Gastrocnemius medialis (tissue), 4 donors: ENCODE results near the gene CEP83. TPM values are rescaled to one million over a fixed set of nuclear protein-coding genes. Genes with fewer than 3 reads are reported as not detected.
"Not testable (repeated sequence)": the region's sequence is repeated elsewhere in the genome, so short reads cannot be mapped to it uniquely, and the experiment has no call there.

ENCODE experiments used
- ATAC-seq, 2 donors: fragments of 150-250 bp; one replicate each; pipeline ENCODE4 v1.9.1; 2016
- DNase-seq, 2 donors: peaks; one replicate each; pipeline ENCODE4 v3.0.0-alpha.2; 2019
- H3K27ac ChIP-seq, 4 donors: fragments of 200-600 bp; sonication (generic); 1 replicate in 1 of 4; 2 replicates in 3 of 4; pipeline ENCODE4 v1.5.1; 2016 to 2018; ENCODE audit warnings: mild to moderate bottlenecking in 2 of 4, moderate library complexity in 1 of 4
- H3K27me3 ChIP-seq, 3 donors: fragments of 200-600 bp; sonication (generic) in 2 of 3; 1 replicate in 1 of 3; 2 replicates in 2 of 3; pipeline versions ENCODE4 v1.5.1 to v1.6.0; 2016 to 2019; ENCODE audit warnings: mild to moderate bottlenecking in 1 of 3, moderate library complexity in 1 of 3
- H3K36me3 ChIP-seq, 2 donors: fragments of 200-600 bp; sonication (generic) in 1 of 2; one replicate each; pipeline ENCODE4 v1.5.1; 2017 to 2018
- H3K4me1 ChIP-seq, 2 donors: fragments of 200-600 bp; sonication (generic) in 1 of 2; one replicate each; pipeline ENCODE4 v1.5.1; 2016 to 2017; ENCODE audit warnings: mild to moderate bottlenecking in 2 of 2
- H3K4me3 ChIP-seq, 4 donors: fragments of 200-600 bp; sonication (generic) in 3 of 4; 1 replicate in 1 of 4; 2 replicates in 3 of 4; pipeline ENCODE4 v1.5.1; 2016 to 2019; ENCODE audit warnings: mild to moderate bottlenecking in 2 of 4
- H3K9me3 ChIP-seq, 3 donors: fragments of 200-600 bp; sonication (generic) in 2 of 3; 1 replicate in 1 of 3; 2 replicates in 2 of 3; pipeline ENCODE4 v1.5.1; 2016 to 2019
- CTCF ChIP-seq, 5 experiments: fragments of 450-650 bp in 3 of 5; fragments of 200-600 bp in 2 of 5; sonication (generic) in 2 of 5; IDR thresholded peaks in 4 of 5; conservative IDR thresholded peaks in 1 of 5; 1 replicate in 4 of 5; 2 replicates in 1 of 5; pipeline ENCODE4 v1.5.1; 2016 to 2019; ENCODE audit warnings: antibody characterized with exemption in 5 of 5, mild to moderate bottlenecking in 3 of 5, moderate library complexity in 3 of 5
- POLR2A ChIP-seq, 2 donors: fragments of 450-650 bp; IDR thresholded peaks; one replicate each; pipeline ENCODE4 v1.6.1; 2017; ENCODE audit warnings: antibody characterized with exemption in 2 of 2, mild to moderate bottlenecking in 2 of 2, moderate library complexity in 2 of 2
- in situ Hi-C, 4 donors: fragments of 200-750 bp; cut with MboI; loops; one replicate each; pipeline versions ENCODE4 v1.15.0 to v1.8.0; 2017; ENCODE audit warnings: low sequenced_read_pairs in 4 of 4
- intact Hi-C: fragments of 100-400 bp; cut with DNase I; formaldehyde crosslinking; loops from one replicate; pipeline ENCODE4 v1.15.1; 2023; ENCODE audit warnings: low total_unique reads
- total RNA-seq, 4 donors: library from RNA; depleted of rRNA; stranded (reverse); fragments of >200 nt; gene quantifications; one replicate each; pipeline versions ENCODE4 v1.1.0 to v1.2.3, GENCODE V29; 2016

CEP83 gene
- total RNA-seq, 4 donors from 2014 or later, result 3.5 to 19.5 (median 11.2) TPM

GRCh38 chr12:94460616-94460959 is 921 bp upstream of the CEP83 start:
- intact Hi-C loops, result loop anchor here (5.0 kb wide), 1 partner anchor 542 kb away; the partner anchor contains the start of gene NDUFA12
- H3K4me1 ChIP-seq, result peaks cover 10 to 12% of the 10 kb centered on the region in 2 donors
- DNase-seq (no peak), ATAC-seq (no peak)
- no peaks in the 10 kb centered on the region for H3K36me3 ChIP-seq
- in situ Hi-C loops, result no loop called here
- peak overlapping the region; percentile 91 to 94 (median 93) for H3K27ac ChIP-seq
- TF ChIP-seq POLR2A (IDR thresholded peaks at IDR 0.05), result no peak
- no peak for TF ChIP-seq CTCF (IDR thresholded peaks at IDR 0.05 in 4 of 5, conservative IDR thresholded peaks at IDR 0.05 in 1 of 5)
- H3K27me3 ChIP-seq, result no peaks in the 10 kb centered on the region
- no peaks in the 10 kb centered on the region for H3K9me3 ChIP-seq
- H3K4me3 ChIP-seq, result peak overlapping the region; percentile 80 to 94 (median 86)

- peak; percentile 67 to 68 for ATAC-seq
- Histone ChIP-seq H3K9me3 (no peaks in the 10 kb centered on the region), H3K4me1 (peaks cover 10 to 12% of the 10 kb centered on the region in 2 donors), H3K4me3 (peak overlapping the region; percentile 80 to 94 (median 86)), H3K27me3 (no peaks in the 10 kb centered on the region), H3K36me3 (peaks cover 0 to 10% of the 10 kb centered on the region in 2 donors), H3K27ac (peak overlapping the region; percentile 91 to 94 (median 93))
- in situ Hi-C loops, result no loop called here
- intact Hi-C loops, result loop anchor here (2.0 to 5.0 kb wide), 2 partner anchors 192 to 197 kb away; partner anchors contain the start of gene TMCC3
- no peak for DNase-seq
- no peak for TF ChIP-seq CTCF (IDR thresholded peaks at IDR 0.05 in 4 of 5, conservative IDR thresholded peaks at IDR 0.05 in 1 of 5)
- TF ChIP-seq POLR2A (IDR thresholded peaks at IDR 0.05), result no peak
Observed at GRCh38 chr12:94458877-94459727, 565 bp downstream of the CEP83 start.

GRCh38 chr12:94457311-94457710 is 2.4 kb downstream of the CEP83 start:
- no peak for ATAC-seq
- Histone ChIP-seq H3K9me3 (no peaks in the 10 kb centered on the region), H3K4me1 (peaks cover 10 to 12% of the 10 kb centered on the region in 2 donors), H3K36me3 (peaks cover 0 to 11% of the 10 kb centered on the region in 2 donors), H3K27ac (no peak overlapping the region), H3K27me3 (no peaks in the 10 kb centered on the region), H3K4me3 (no peak overlapping the region)
- intact Hi-C loops (loop anchor here (5.0 kb wide), 1 partner anchor 195 kb away; no protein-coding TSS in a partner anchor), in situ Hi-C loops (no loop called here)
- no peak for DNase-seq
- TF ChIP-seq POLR2A (IDR thresholded peaks at IDR 0.05) (no peak), CTCF (IDR thresholded peaks at IDR 0.05 in 4 of 5, conservative IDR thresholded peaks at IDR 0.05 in 1 of 5) (no peak)

- H3K4me1 ChIP-seq, in situ Hi-C loops, H3K4me3 ChIP-seq, H3K27ac ChIP-seq, ATAC-seq, DNase-seq, H3K27me3 ChIP-seq, H3K9me3 ChIP-seq, intact Hi-C loops: not testable (repeated sequence)
- H3K36me3 ChIP-seq, result peaks cover 0 to 11% of the 10 kb centered on the region in 2 donors
Observed at GRCh38 chr12:94454318-94454717, 5.3 kb downstream of the CEP83 start.

GRCh38 chr12:94445662-94446061 is 14.0 kb downstream of the CEP83 start:
- intact Hi-C loops (no loop called here), in situ Hi-C loops (loop anchor here in 1 of 4 donors (25.0 kb wide), 1 partner anchor 308 kb away; the partner anchor contains the start of gene PLXNC1)
- Histone ChIP-seq H3K36me3 (no peaks in the 10 kb centered on the region), H3K4me1 (peaks cover 0 to 3% of the 10 kb centered on the region in 2 donors), H3K27me3 (no peaks in the 10 kb centered on the region), H3K9me3 (no peaks in the 10 kb centered on the region), H3K27ac (no peak overlapping the region), H3K4me3 (no peak overlapping the region)
- TF ChIP-seq POLR2A (IDR thresholded peaks at IDR 0.05), result no peak
- no peak for TF ChIP-seq CTCF (IDR thresholded peaks at IDR 0.05 in 4 of 5, conservative IDR thresholded peaks at IDR 0.05 in 1 of 5)
- DNase-seq, result no peak
- ATAC-seq, result no peak
